Gastrocnemius medialis (tissue), 4 donors: ENCODE data around the gene VPS18. TPM values are rescaled to one million over a fixed set of nuclear protein-coding genes. Genes with fewer than 3 reads are reported as not detected.

Experiments
- ATAC-seq, 2 donors: fragments of 150-250 bp; one replicate each; pipeline ENCODE4 v1.9.1; 2016
- DNase-seq, 2 donors: peaks; one replicate each; pipeline ENCODE4 v3.0.0-alpha.2; 2019
- H3K27ac ChIP-seq, 4 donors: fragments of 200-600 bp; sonication (generic); 1 replicate in 1 of 4; 2 replicates in 3 of 4; pipeline ENCODE4 v1.5.1; 2016 to 2018; ENCODE audit warnings: mild to moderate bottlenecking in 2 of 4, moderate library complexity in 1 of 4
- H3K27me3 ChIP-seq, 3 donors: fragments of 200-600 bp; sonication (generic) in 2 of 3; 1 replicate in 1 of 3; 2 replicates in 2 of 3; pipeline versions ENCODE4 v1.5.1 to v1.6.0; 2016 to 2019; ENCODE audit warnings: mild to moderate bottlenecking in 1 of 3, moderate library complexity in 1 of 3
- H3K36me3 ChIP-seq, 2 donors: fragments of 200-600 bp; sonication (generic) in 1 of 2; one replicate each; pipeline ENCODE4 v1.5.1; 2017 to 2018
- H3K4me1 ChIP-seq, 2 donors: fragments of 200-600 bp; sonication (generic) in 1 of 2; one replicate each; pipeline ENCODE4 v1.5.1; 2016 to 2017; ENCODE audit warnings: mild to moderate bottlenecking in 2 of 2
- H3K4me3 ChIP-seq, 4 donors: fragments of 200-600 bp; sonication (generic) in 3 of 4; 1 replicate in 1 of 4; 2 replicates in 3 of 4; pipeline ENCODE4 v1.5.1; 2016 to 2019; ENCODE audit warnings: mild to moderate bottlenecking in 2 of 4
- H3K9me3 ChIP-seq, 3 donors: fragments of 200-600 bp; sonication (generic) in 2 of 3; 1 replicate in 1 of 3; 2 replicates in 2 of 3; pipeline ENCODE4 v1.5.1; 2016 to 2019
- CTCF ChIP-seq, 5 experiments: fragments of 450-650 bp in 3 of 5; fragments of 200-600 bp in 2 of 5; sonication (generic) in 2 of 5; IDR thresholded peaks in 4 of 5; conservative IDR thresholded peaks in 1 of 5; 1 replicate in 4 of 5; 2 replicates in 1 of 5; pipeline ENCODE4 v1.5.1; 2016 to 2019; ENCODE audit warnings: antibody characterized with exemption in 5 of 5, mild to moderate bottlenecking in 3 of 5, moderate library complexity in 3 of 5
- POLR2A ChIP-seq, 2 donors: fragments of 450-650 bp; IDR thresholded peaks; one replicate each; pipeline ENCODE4 v1.6.1; 2017; ENCODE audit warnings: antibody characterized with exemption in 2 of 2, mild to moderate bottlenecking in 2 of 2, moderate library complexity in 2 of 2
- in situ Hi-C, 4 donors: fragments of 200-750 bp; cut with MboI; loops; one replicate each; pipeline versions ENCODE4 v1.15.0 to v1.8.0; 2017; ENCODE audit warnings: low sequenced_read_pairs in 4 of 4
- intact Hi-C: fragments of 100-400 bp; cut with DNase I; formaldehyde crosslinking; loops from one replicate; pipeline ENCODE4 v1.15.1; 2023; ENCODE audit warnings: low total_unique reads
- total RNA-seq, 4 donors: library from RNA; depleted of rRNA; stranded (reverse); fragments of >200 nt; gene quantifications; one replicate each; pipeline versions ENCODE4 v1.1.0 to v1.2.3, GENCODE V29; 2016

The VPS18 gene
- total RNA-seq, 4 donors from 2014 or later = 18.5 to 26.1 (median 19.3) TPM

GRCh38 chr15:40952301-40952900 lies 58.2 kb downstream of the VPS18 start:
- TF ChIP-seq CTCF (IDR thresholded peaks at IDR 0.05 in 4 of 5, conservative IDR thresholded peaks at IDR 0.05 in 1 of 5) (no peak), POLR2A (IDR thresholded peaks at IDR 0.05) (no peak)
- DNase-seq (no peak), ATAC-seq (no peak)
- in situ Hi-C loops = no loop called here
- peak overlapping the region; percentile 76 to 96 (median 87) for H3K4me3 ChIP-seq
- H3K36me3 ChIP-seq = peaks cover 3 to 12% of the 10 kb centered on the region in 2 donors
- intact Hi-C loops = loop anchor here (10.0 kb wide), 1 partner anchor 848 kb away; the partner anchor contains the start of gene BMF
- peak overlapping the region; percentile 91 to 99 (median 96) for H3K27ac ChIP-seq
- H3K4me1 ChIP-seq = peaks cover 35 to 52% of the 10 kb centered on the region in 2 donors
- H3K27me3 ChIP-seq = no peaks in the 10 kb centered on the region
- no peaks in the 10 kb centered on the region for H3K9me3 ChIP-seq

GRCh38 chr15:40952901-40953712 lies 58.9 kb downstream of the VPS18 start, which contains the start of gene CHAC1:
CHAC1 (plus strand) TSS chr15:40953471; CDS start chr15:40953584, 113 bp downstream.
- Histone ChIP-seq H3K27ac (peak within 1 kb of the TSS; percentile 91 to 99 (median 96)), H3K4me3 (peak within 1 kb of the TSS; percentile 76 to 96 (median 87)), H3K27me3 (no peaks in the 10 kb centered on the region), H3K9me3 (no peaks in the 10 kb centered on the region), H3K36me3 (peaks cover 3 to 12% of the 10 kb centered on the region in 2 donors), H3K4me1 (peaks cover 40 to 56% of the 10 kb centered on the region in 2 donors)
- intact Hi-C loops (loop anchor here (10.0 kb wide), 1 partner anchor 848 kb away; the partner anchor contains the start of gene BMF), in situ Hi-C loops (no loop called here)
- peak in 1 of 5 experiments; percentile 13 for TF ChIP-seq CTCF (IDR thresholded peaks at IDR 0.05 in 4 of 5, conservative IDR thresholded peaks at IDR 0.05 in 1 of 5)
- peak; percentile 97 to 99 for TF ChIP-seq POLR2A (IDR thresholded peaks at IDR 0.05)
- ATAC-seq (peak; percentile 55 to 57), DNase-seq (peak; percentile 95 to 98)

Other genes with a start within 250 kb of the VPS18 start
- under 1 TPM in 3 of 4 donors, not detected in 1; 0.56 to 0.75 (median 0.60) TPM for gene RAD51, start 199.3 kb upstream of the VPS18 start, total RNA-seq
- gene RMDN3, start 139.2 kb upstream of the VPS18 start, total RNA-seq = 10 to 100 TPM; 12.7 to 55.3 (median 19.6) TPM
- gene GCHFR, start 130.4 kb upstream of the VPS18 start, total RNA-seq = 10 to 100 TPM in 3 of 4 donors, under 1 TPM in 1; 0.49 to 16.9 (median 14.4) TPM
- gene C15orf62, start 124.5 kb upstream of the VPS18 start, total RNA-seq = under 1 TPM in 2 of 4 donors, not detected in 2; 0.09 to 0.49 TPM
- 10 to 100 TPM; 11.4 to 18.9 (median 14.7) TPM for gene ZFYVE19, start 87.4 kb upstream of the VPS18 start, total RNA-seq
- gene DNAJC17, start 87.0 kb upstream of the VPS18 start, total RNA-seq = 10 to 100 TPM in 2 of 4 donors, 1 to 10 TPM in 2; 5.3 to 25.0 (median 11.4) TPM
- under 1 TPM in 1 of 4 donors, not detected in 3; 0.51 TPM for gene PPP1R14D, start 65.7 kb upstream of the VPS18 start, total RNA-seq
- gene SPINT1, start 50.4 kb upstream of the VPS18 start, total RNA-seq = 1 to 10 TPM in 2 of 4 donors, under 1 TPM in 1, not detected in 1; 0.42 to 5.0 (median 1.0) TPM
- not detected for gene RHOV, start 20.2 kb upstream of the VPS18 start, total RNA-seq
- 10 to 100 TPM in 2 of 4 donors, 1 to 10 TPM in 2; 5.9 to 15.7 (median 8.9) TPM for gene DLL4, start 34.9 kb downstream of the VPS18 start, total RNA-seq
- 100 to 1,000 TPM in 3 of 4 donors, 10 to 100 TPM in 1; 93.4 to 320 (median 139) TPM for gene CHAC1, start 59.0 kb downstream of the VPS18 start, total RNA-seq
- gene INO80, start 221.8 kb downstream of the VPS18 start, total RNA-seq = 10 to 100 TPM; 25.5 to 33.0 (median 27.8) TPM